Cardiac muscle cell (in vitro differentiated cells and primary cell): ENCODE measurements around the gene DNAI2. TPM values are rescaled to one million over a fixed set of nuclear protein-coding genes. Genes with fewer than 3 reads are reported as not detected.

ENCODE experiments used
- DNase-seq, 2 donors: peaks; one replicate each; pipeline versions ENCODE4 v3.0.0 to v3.0.0-alpha.2; 2010 to 2017; ENCODE audit warnings: low read depth in 1 of 2, low spot score in 1 of 2
- H3K27ac ChIP-seq: fragments of 200-600 bp; sonication (generic); 2 replicates; pipeline ENCODE4 v1.5.1; 2016
- H3K27me3 ChIP-seq: fragments of 200-600 bp; sonication (generic); 2 replicates; pipeline ENCODE4 v1.6.0; 2016; ENCODE audit warnings: control low read depth
- H3K36me3 ChIP-seq: fragments of 200-600 bp; sonication (generic); 2 replicates; pipeline ENCODE4 v1.5.1; 2016; ENCODE audit warnings: control low read depth
- H3K4me1 ChIP-seq: fragments of 200-600 bp; sonication (generic); 2 replicates; pipeline ENCODE4 v1.8.1; 2017; ENCODE audit warnings: low read depth, mild to moderate bottlenecking, mixed run types
- H3K4me3 ChIP-seq: fragments of 200-600 bp; sonication (generic); 2 replicates; pipeline ENCODE4 v1.5.1; 2016; ENCODE audit warnings: mild to moderate bottlenecking
- H3K9me3 ChIP-seq: fragments of 200-600 bp; sonication (generic); 2 replicates; pipeline ENCODE4 v1.5.1; 2017; ENCODE audit warnings: low read depth, mild to moderate bottlenecking, control low read depth
- polyA plus RNA-seq: library from polyadenylated mRNA; unstranded; fragments of >200 nt; fragmentation: Nextera tagmentation; extraction: Ambion mirVana; gene quantifications from 2 replicates; pipeline ENCODE4 v1.2.1, GENCODE V29; 2016
- total RNA-seq: library from RNA; depleted of rRNA; stranded (reverse); fragments of >200 nt; gene quantifications from 2 replicates; pipeline ENCODE4 v1.2.3, GENCODE V29; 2016
- TF ChIP-seq, protein P1 (sequence below): IDR thresholded peaks from 2 replicates; pipeline ENCODE4 v1.5.1; 2012; ENCODE audit warnings: low read depth, mild to moderate bottlenecking, low read length

The DNAI2 gene
- total and polyA plus RNA-seq, 2 experiments from 2014 or later, result not detected

DNA sequence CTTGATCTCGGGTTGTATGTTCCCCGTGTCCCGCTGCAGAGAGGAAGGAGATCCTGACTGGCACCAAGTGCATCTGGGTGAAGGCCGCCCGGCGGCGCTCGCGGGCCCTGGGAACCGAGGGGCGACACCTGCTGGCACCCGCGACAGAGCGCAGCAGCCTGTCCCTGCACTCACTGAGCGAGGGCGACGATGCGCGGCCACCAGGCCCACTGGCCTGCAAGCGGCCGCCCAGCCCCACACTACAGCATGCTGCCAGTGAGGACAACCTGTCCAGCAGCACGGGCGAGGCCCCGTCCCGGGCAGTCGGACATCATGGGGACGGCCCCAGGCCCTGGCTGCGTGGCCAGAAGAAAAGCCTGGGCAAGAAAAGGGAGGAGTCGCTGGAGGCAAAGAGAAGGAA is 80.1 kb downstream of the DNAI2 start:
- H3K27me3 ChIP-seq, result peaks cover 89% of the 10 kb centered on the region

DNA sequence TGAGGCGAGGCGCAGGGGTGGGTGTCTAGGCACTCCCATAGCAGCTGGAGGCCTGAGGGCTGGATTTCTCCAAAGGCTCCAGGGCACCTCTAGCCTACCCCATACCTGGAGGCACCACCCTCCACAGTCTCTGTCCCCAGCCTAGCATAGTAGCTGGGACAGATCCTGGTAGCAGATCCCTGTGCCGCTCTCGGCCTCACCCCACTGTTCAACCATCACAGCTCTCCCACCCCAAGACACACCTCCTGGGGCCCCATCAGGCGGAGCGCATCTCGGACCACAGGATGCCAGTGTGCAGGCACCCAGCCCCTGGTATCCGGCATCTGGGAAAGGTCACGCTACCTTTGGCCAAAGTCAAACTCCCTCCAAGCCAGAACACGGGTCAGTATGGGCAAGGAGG is 80.5 kb downstream of the DNAI2 start:
- peaks cover 85% of the 10 kb centered on the region for H3K27me3 ChIP-seq
- TF ChIP-seq, protein P1, sequence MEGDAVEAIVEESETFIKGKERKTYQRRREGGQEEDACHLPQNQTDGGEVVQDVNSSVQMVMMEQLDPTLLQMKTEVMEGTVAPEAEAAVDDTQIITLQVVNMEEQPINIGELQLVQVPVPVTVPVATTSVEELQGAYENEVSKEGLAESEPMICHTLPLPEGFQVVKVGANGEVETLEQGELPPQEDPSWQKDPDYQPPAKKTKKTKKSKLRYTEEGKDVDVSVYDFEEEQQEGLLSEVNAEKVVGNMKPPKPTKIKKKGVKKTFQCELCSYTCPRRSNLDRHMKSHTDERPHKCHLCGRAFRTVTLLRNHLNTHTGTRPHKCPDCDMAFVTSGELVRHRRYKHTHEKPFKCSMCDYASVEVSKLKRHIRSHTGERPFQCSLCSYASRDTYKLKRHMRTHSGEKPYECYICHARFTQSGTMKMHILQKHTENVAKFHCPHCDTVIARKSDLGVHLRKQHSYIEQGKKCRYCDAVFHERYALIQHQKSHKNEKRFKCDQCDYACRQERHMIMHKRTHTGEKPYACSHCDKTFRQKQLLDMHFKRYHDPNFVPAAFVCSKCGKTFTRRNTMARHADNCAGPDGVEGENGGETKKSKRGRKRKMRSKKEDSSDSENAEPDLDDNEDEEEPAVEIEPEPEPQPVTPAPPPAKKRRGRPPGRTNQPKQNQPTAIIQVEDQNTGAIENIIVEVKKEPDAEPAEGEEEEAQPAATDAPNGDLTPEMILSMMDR, result no peak

More for the DNA sequence above, 80.1 kb downstream of the DNAI2 start:
- Histone ChIP-seq H3K36me3 (no peaks in the 10 kb centered on the region), H3K4me3 (no peak overlapping the region), H3K9me3 (no peaks in the 10 kb centered on the region), H3K4me1 (no peaks in the 10 kb centered on the region), H3K27ac (no peak overlapping the region)
- peak in 1 of 2 donors; percentile 83 for DNase-seq
- TF ChIP-seq, protein P1, result peak; percentile 39

DNA sequence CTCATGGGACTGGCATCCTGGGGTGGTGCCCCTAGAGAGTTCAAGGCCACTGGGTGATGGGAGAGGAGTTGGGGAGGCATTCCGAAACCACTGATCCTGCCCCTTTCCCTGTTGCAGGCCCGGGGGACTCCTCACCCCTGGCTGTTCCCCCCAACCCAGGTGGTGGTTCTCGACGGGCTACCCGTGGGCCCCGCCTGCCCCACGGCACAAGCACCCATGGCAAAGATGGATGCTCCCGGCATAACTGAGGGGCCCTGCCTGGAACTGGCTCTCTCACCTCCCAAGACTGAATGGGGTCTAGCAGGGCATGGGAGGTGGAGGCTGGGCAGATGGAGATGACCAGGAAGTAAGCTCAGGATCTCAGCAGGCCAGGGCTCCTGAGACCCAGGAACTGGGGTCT is 81.0 kb downstream of the DNAI2 start:
- Histone ChIP-seq H3K4me1 (no peaks in the 10 kb centered on the region), H3K4me3 (no peak overlapping the region), H3K27me3 (peaks cover 85% of the 10 kb centered on the region), H3K9me3 (no peaks in the 10 kb centered on the region), H3K36me3 (no peaks in the 10 kb centered on the region), H3K27ac (no peak overlapping the region)
- TF ChIP-seq, protein P1, result no peak
- no peak for DNase-seq

More for the DNA sequence above, 80.5 kb downstream of the DNAI2 start:
- Histone ChIP-seq H3K27ac (no peak overlapping the region), H3K9me3 (no peaks in the 10 kb centered on the region), H3K36me3 (no peaks in the 10 kb centered on the region), H3K4me3 (no peak overlapping the region), H3K4me1 (no peaks in the 10 kb centered on the region)
- DNase-seq, result no peak

DNA sequence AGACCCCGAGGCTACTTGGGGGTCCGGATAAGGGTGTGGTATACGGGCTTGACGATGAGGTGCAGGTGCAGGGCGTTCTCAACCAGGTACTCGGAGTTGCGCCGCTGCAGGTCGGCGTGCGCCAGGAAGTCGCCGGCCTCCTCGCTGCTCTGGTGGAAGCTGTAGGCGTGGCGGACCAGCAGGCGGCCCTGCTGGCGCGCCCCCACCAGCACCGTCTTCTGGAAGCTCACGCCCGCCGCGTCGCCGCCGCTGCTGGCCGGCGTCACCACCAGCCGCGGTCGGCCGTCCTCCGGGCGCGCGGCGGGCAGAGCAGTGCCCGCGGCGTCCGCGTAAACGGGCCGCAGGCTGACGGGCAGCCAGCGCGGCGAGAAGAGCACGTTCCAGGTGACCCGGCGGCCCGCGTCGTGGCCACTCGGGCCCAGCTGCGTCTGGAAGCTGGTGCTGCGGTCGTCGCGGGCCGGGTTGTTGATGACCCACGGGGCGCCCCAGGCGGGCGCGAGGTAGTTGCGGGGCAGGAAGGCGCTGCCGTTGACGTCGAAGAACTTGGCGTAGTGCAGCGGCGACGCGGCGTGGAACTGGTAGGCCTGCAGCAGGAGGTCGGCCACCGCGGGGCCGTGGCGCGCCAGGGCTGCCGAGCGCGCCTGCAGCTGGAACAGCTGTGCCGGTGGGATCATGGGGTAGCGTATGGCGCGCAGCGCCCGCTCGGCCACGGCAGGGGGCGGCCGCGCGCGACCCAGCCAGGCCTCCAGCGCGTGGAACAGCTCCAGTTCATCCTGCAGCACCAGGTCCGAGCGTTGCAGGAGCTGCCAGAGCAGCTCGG is 82.8 kb downstream of the DNAI2 start:
- H3K4me3 ChIP-seq, result peak overlapping the region; percentile 25
- H3K27ac ChIP-seq, result no peak overlapping the region
- TF ChIP-seq, protein P1, result no peak
- no peaks in the 10 kb centered on the region for H3K9me3 ChIP-seq
- peak in 1 of 2 donors; percentile 61 for DNase-seq
- no peaks in the 10 kb centered on the region for H3K4me1 ChIP-seq
- peaks cover 67% of the 10 kb centered on the region for H3K27me3 ChIP-seq
- no peaks in the 10 kb centered on the region for H3K36me3 ChIP-seq

DNA sequence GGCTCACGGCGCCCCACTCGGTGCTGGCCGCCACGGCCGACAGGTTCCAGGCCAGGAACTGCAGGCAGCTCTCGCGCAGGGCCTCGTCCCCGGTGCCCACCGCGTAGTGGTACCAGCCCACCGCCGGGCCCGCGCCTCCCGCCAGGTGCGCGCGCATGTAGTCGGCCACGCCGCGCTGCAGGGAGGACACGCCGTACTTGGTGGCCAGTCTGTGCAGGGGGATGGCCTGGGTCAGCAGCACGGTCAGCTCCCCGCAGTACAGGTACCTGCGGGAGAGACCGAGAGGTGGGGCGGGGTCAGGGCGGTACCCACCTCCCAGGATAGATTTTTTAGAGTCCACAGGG is 83.4 kb downstream of the DNAI2 start:
- Histone ChIP-seq H3K9me3 (no peaks in the 10 kb centered on the region), H3K4me1 (no peaks in the 10 kb centered on the region), H3K27ac (no peak overlapping the region), H3K36me3 (no peaks in the 10 kb centered on the region), H3K4me3 (no peak overlapping the region), H3K27me3 (peaks cover 66% of the 10 kb centered on the region)
- no peak for DNase-seq
- TF ChIP-seq, protein P1, result no peak
